BJ (cell line): Measurements from ENCODE around the gene DPYD. TPM values are rescaled to one million over a fixed set of nuclear protein-coding genes. Genes with fewer than 3 reads are reported as not detected.

ENCODE experiments used
- CTCF ChIA-PET: fragments of 350-600 bp; formaldehyde crosslinking; extraction: SDS; loops from one replicate; lab custom pipeline; 2021; ENCODE audit warnings: antibody characterized with exemption, inconsistent platforms; lab: Yijun Ruan, JAX
- POLR2A ChIA-PET: fragments of 300-600 bp; sonication (Branson Sonifier 250); formaldehyde crosslinking; extraction: SDS; loops from one replicate; lab custom pipeline; 2021; ENCODE audit warnings: antibody characterized with exemption; lab: Charles Lee
- DNase-seq: peaks from one replicate; pipeline ENCODE4 v3.0.0-alpha.2; 2011; ENCODE audit warnings: low read depth
- H3K27me3 ChIP-seq: 2 replicates; pipeline ENCODE4 v1.6.0; 2011; ENCODE audit warnings: low read length; ENCODE audit not compliant: control insufficient read depth, insufficient read depth
- H3K36me3 ChIP-seq: 2 replicates; pipeline ENCODE4 v1.5.1; 2011; ENCODE audit warnings: low read length; ENCODE audit not compliant: control insufficient read depth, insufficient read depth
- H3K4me3 ChIP-seq: 2 replicates; pipeline ENCODE4 v1.5.1; 2011; ENCODE audit warnings: low read depth, mild to moderate bottlenecking, control low read depth, low read length
- polyA plus RNA-seq: library from polyadenylated mRNA; depleted of rRNA; stranded (reverse); fragments of >200 nt; gene quantifications from 2 replicates; pipeline ENCODE4 v1.2.3, GENCODE V29; 2011
- TF ChIP-seq, protein P1 (sequence below): IDR thresholded peaks from 2 replicates; pipeline ENCODE4 v1.5.1; 2011; ENCODE audit warnings: low read depth, mild to moderate bottlenecking, control low read depth, inconsistent platforms, low read length, moderate library complexity; ENCODE audit not compliant: insufficient read depth

The DPYD gene
- polyA plus RNA-seq, 1 experiment, result 13.1 TPM

DNA sequence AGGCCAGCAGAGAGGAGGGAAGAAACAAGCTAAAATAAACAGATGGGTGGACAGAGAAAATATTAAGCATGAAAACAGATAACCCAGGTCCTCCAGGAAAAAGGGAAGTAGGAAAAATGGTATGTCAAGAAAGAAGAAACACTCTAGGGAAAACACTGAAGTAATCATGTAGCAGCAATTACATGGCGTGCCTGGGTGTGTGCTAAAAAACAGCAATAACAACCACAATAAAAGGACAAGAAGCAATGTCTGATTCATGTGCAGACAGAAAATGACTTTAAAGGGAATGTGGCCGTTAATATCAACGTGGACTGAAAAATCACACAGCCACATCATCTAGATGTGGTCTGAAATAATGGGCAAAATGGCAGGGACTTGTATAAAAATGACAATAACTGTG, 829.6 kb downstream of the DPYD start:
- Histone ChIP-seq H3K4me3 (no peak overlapping the region), H3K27me3 (no peaks in the 10 kb centered on the region), H3K36me3 (no peaks in the 10 kb centered on the region)
- CTCF ChIA-PET, result no interaction called here
- TF ChIP-seq, protein P1, sequence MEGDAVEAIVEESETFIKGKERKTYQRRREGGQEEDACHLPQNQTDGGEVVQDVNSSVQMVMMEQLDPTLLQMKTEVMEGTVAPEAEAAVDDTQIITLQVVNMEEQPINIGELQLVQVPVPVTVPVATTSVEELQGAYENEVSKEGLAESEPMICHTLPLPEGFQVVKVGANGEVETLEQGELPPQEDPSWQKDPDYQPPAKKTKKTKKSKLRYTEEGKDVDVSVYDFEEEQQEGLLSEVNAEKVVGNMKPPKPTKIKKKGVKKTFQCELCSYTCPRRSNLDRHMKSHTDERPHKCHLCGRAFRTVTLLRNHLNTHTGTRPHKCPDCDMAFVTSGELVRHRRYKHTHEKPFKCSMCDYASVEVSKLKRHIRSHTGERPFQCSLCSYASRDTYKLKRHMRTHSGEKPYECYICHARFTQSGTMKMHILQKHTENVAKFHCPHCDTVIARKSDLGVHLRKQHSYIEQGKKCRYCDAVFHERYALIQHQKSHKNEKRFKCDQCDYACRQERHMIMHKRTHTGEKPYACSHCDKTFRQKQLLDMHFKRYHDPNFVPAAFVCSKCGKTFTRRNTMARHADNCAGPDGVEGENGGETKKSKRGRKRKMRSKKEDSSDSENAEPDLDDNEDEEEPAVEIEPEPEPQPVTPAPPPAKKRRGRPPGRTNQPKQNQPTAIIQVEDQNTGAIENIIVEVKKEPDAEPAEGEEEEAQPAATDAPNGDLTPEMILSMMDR, result no peak
- POLR2A ChIA-PET, result no interaction called here
- no peak for DNase-seq

- Histone ChIP-seq H3K4me3 (no peak overlapping the region), H3K36me3 (no peaks in the 10 kb centered on the region), H3K27me3 (no peaks in the 10 kb centered on the region)
- TF ChIP-seq, protein P1, result no peak
- ChIA-PET CTCF (no interaction called here), POLR2A (no interaction called here)
- no peak for DNase-seq
Measured at GRCh38 chr1:97090725-97091124, 830.1 kb downstream of the DPYD start.

- no peaks in the 10 kb centered on the region for H3K36me3 ChIP-seq
- TF ChIP-seq, protein P1, result no peak
- no peaks in the 10 kb centered on the region for H3K27me3 ChIP-seq
- H3K4me3 ChIP-seq, result no peak overlapping the region
- DNase-seq, result no peak
- CTCF ChIA-PET, result no interaction called here
- POLR2A ChIA-PET, result no interaction called here
Measured at GRCh38 chr1:97089173-97089572, 831.7 kb downstream of the DPYD start.

- ChIA-PET CTCF (interaction anchor here (1.0 kb wide), 1 partner anchor 14 kb away, joined by 3 read pairs; no protein-coding TSS in a partner anchor), POLR2A (no interaction called here)
- H3K27me3 ChIP-seq, result no peaks in the 10 kb centered on the region
- TF ChIP-seq, protein P1, result no peak
- H3K36me3 ChIP-seq, result no peaks in the 10 kb centered on the region
- H3K4me3 ChIP-seq, result no peak overlapping the region
- no peak for DNase-seq
Measured at GRCh38 chr1:97088391-97088790, 832.4 kb downstream of the DPYD start.

- POLR2A ChIA-PET, result no interaction called here
- no peaks in the 10 kb centered on the region for H3K36me3 ChIP-seq
- H3K4me3 ChIP-seq, result no peak overlapping the region
- H3K27me3 ChIP-seq, result no peaks in the 10 kb centered on the region
- no peak for DNase-seq
- CTCF ChIA-PET, result no interaction called here
- TF ChIP-seq, protein P1, result no peak
Measured at GRCh38 chr1:97084546-97084945, 836.3 kb downstream of the DPYD start.
